ENCODE measurements around the gene FRY.
A peak's percentile ranks its signal among the peaks of the same experiment; 100 is the strongest.
"Not testable (repeated sequence)": the region's sequence is repeated elsewhere in the genome, so short reads cannot be mapped to it uniquely, and the experiment has no call there.

The FRY gene

GRCh38 chr13:31996601-31997000 lies 35.0 kb upstream of the FRY start:
- no peak for TF ChIP-seq CTCF (IDR thresholded peaks at IDR 0.05; ENCODE audit: control insufficient read depth, extremely low read depth, insufficient read depth)
- no peak for DNase-seq (ENCODE audit: low read depth)

GRCh38 chr13:31997641-31998040 lies 33.9 kb upstream of the FRY start:
- no peak for TF ChIP-seq CTCF (IDR thresholded peaks at IDR 0.05; ENCODE audit: control insufficient read depth, extremely low read depth, insufficient read depth)
- H3K4me3 ChIP-seq (ENCODE audit: low read depth, low read length) = no peak overlapping the region
- DNase-seq (ENCODE audit: low read depth) = no peak

More at GRCh38 chr13:31996601-31997000, 35.0 kb upstream of the FRY start:
- H3K4me3 ChIP-seq (ENCODE audit: low read depth, low read length) = no peak overlapping the region

- TF ChIP-seq CTCF (IDR thresholded peaks at IDR 0.05; ENCODE audit: control insufficient read depth, extremely low read depth, insufficient read depth) = no peak
- H3K4me3 ChIP-seq (ENCODE audit: low read depth, low read length) = no peak overlapping the region
These were observed 33.4 kb upstream of the FRY start for GRCh38 chr13:31998131-31998530.

GRCh38 chr13:32000754-32001153 lies 30.8 kb upstream of the FRY start:
- not testable (repeated sequence) for DNase-seq (ENCODE audit: low read depth); H3K4me3 ChIP-seq (ENCODE audit: low read depth, low read length)

More at GRCh38 chr13:31998131-31998530, 33.4 kb upstream of the FRY start:
- no peak for DNase-seq (ENCODE audit: low read depth)

GRCh38 chr13:32001154-32001768 lies 30.3 kb upstream of the FRY start:
- H3K4me3 ChIP-seq (ENCODE audit: low read depth, low read length) = no peak overlapping the region
- peak; percentile 47 for TF ChIP-seq CTCF (IDR thresholded peaks at IDR 0.05; ENCODE audit: control insufficient read depth, extremely low read depth, insufficient read depth)
- no peak for DNase-seq (ENCODE audit: low read depth)

DNA sequence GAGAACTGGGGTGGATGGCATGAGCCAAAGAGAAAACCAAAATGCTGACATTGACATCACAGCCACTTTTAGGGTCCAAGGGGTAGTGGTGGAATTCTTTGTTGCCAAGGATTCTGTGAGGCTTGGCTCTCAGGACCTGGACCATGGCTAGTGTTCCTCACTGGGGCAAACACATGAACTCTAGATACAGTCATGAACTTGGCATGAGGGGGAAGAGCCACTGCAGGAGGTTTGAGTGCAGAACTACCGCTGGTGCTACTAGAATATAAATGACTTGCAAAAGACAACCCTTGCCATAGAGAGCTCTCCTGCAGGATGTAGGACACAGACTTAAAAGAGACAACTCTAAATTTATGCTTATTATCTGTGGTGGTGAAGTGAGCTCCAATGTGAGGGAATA lies 29.8 kb upstream of the FRY start:
- no peak overlapping the region for H3K4me3 ChIP-seq (ENCODE audit: low read depth, low read length)
- no peak for TF ChIP-seq CTCF (IDR thresholded peaks at IDR 0.05; ENCODE audit: control insufficient read depth, extremely low read depth, insufficient read depth)
- DNase-seq (ENCODE audit: low read depth) = no peak

- no peak overlapping the region for H3K4me3 ChIP-seq (ENCODE audit: low read depth, low read length)
- DNase-seq (ENCODE audit: low read depth) = no peak
- TF ChIP-seq CTCF (IDR thresholded peaks at IDR 0.05; ENCODE audit: control insufficient read depth, extremely low read depth, insufficient read depth) = no peak
These were observed 28.7 kb upstream of the FRY start for GRCh38 chr13:32002873-32003272.

Measured in LNCaP clone FGC (cell line).